HepG2 (cell line): ENCODE data around the gene EFS. TPM values are rescaled to one million over a fixed set of nuclear protein-coding genes. Genes with fewer than 3 reads are reported as not detected.

Source experiments
- EEA1 ChIP-seq: sonication (generic); formaldehyde crosslinking; IDR thresholded peaks from 2 replicates; pipeline ENCODE4 v1.5.1; 2020; ENCODE audit warnings: mild to moderate bottlenecking, missing genetic modification reagents, borderline replicate concordance
- IKZF4 ChIP-seq: sonication (generic); formaldehyde crosslinking; IDR thresholded peaks from 2 replicates; pipeline ENCODE4 v1.5.1; 2020; ENCODE audit warnings: borderline replicate concordance, mild to moderate bottlenecking, low read depth, missing genetic modification reagents; ENCODE audit errors: not compliant biosample characterization
- KLF9 ChIP-seq: IDR thresholded peaks from 2 replicates; pipeline ENCODE4 v1.6.1; 2016; ENCODE audit warnings: low read depth
- NFATC3 ChIP-seq: sonication (generic); formaldehyde crosslinking; IDR thresholded peaks from 2 replicates; pipeline ENCODE4 v1.5.1; 2020; ENCODE audit warnings: mild to moderate bottlenecking, missing genetic modification reagents
- SP5 ChIP-seq: IDR thresholded peaks from 2 replicates; pipeline ENCODE4 v1.6.1; 2016; ENCODE audit warnings: low read depth, borderline replicate concordance
- ZNF337 ChIP-seq: sonication (generic); formaldehyde crosslinking; IDR thresholded peaks from 2 replicates; pipeline ENCODE4 v1.5.1; 2020; ENCODE audit warnings: missing genetic modification reagents, low read depth, mild to moderate bottlenecking, borderline replicate concordance
- ZNF724P ChIP-seq: sonication (generic); formaldehyde crosslinking; IDR thresholded peaks from 2 replicates; pipeline ENCODE4 v1.8.0; 2022; ENCODE audit warnings: missing genetic modification reagents, borderline replicate concordance
- polyA plus RNA-seq, 8 experiments: library from polyadenylated mRNA; depleted of rRNA in 3 of 8; stranded (reverse) in 7 of 8; unstranded in 1 of 8; fragments of >200 nt; fragmentation: Illumina TruSeq in 4 of 8; extraction: Trizol in 4 of 8; gene quantifications; 2 replicates each; pipeline versions ENCODE4 v1.2.1 to v1.2.3, GENCODE V29; 2011 to 2016; ENCODE audit warnings: low read depth in 4 of 8, missing spikeins in 1 of 8, mixed read lengths in 1 of 8; ENCODE audit not compliant: insufficient read depth in 1 of 8
- total RNA-seq, 5 experiments: library from RNA; depleted of rRNA; stranded (reverse); fragments of >200 nt; fragmentation: Illumina TruSeq; extraction: Trizol; gene quantifications; 2 replicates each; pipeline ENCODE4 v1.2.3, GENCODE V29; 2016; ENCODE audit warnings: low read depth in 1 of 5
- TF ChIP-seq, protein P1 (sequence below): sonication (generic); formaldehyde crosslinking; IDR thresholded peaks from 2 replicates; pipeline ENCODE4 v1.4.0; 2020; ENCODE audit warnings: missing genetic modification reagents, mild to moderate bottlenecking, borderline replicate concordance
- TF ChIP-seq, protein P2 (sequence below): sonication (generic); formaldehyde crosslinking; IDR thresholded peaks from 2 replicates; pipeline ENCODE4 v1.4.0; 2020; ENCODE audit warnings: mild to moderate bottlenecking, missing genetic modification reagents
- TF ChIP-seq, protein P3 (sequence below): sonication (generic); formaldehyde crosslinking; IDR thresholded peaks from 2 replicates; pipeline ENCODE4 v1.4.0; 2020; ENCODE audit warnings: mild to moderate bottlenecking, missing genetic modification reagents
- TF ChIP-seq, protein P4 (sequence below): sonication (generic); formaldehyde crosslinking; IDR thresholded peaks from 2 replicates; pipeline ENCODE4 v1.4.0; 2020; ENCODE audit warnings: missing genetic modification reagents

Gene EFS
- total and polyA plus RNA-seq, 2 of the 13 experiments (the other 11 are each of a cell fraction or from before 2014, with no cell fraction given), result not detected

DNA sequence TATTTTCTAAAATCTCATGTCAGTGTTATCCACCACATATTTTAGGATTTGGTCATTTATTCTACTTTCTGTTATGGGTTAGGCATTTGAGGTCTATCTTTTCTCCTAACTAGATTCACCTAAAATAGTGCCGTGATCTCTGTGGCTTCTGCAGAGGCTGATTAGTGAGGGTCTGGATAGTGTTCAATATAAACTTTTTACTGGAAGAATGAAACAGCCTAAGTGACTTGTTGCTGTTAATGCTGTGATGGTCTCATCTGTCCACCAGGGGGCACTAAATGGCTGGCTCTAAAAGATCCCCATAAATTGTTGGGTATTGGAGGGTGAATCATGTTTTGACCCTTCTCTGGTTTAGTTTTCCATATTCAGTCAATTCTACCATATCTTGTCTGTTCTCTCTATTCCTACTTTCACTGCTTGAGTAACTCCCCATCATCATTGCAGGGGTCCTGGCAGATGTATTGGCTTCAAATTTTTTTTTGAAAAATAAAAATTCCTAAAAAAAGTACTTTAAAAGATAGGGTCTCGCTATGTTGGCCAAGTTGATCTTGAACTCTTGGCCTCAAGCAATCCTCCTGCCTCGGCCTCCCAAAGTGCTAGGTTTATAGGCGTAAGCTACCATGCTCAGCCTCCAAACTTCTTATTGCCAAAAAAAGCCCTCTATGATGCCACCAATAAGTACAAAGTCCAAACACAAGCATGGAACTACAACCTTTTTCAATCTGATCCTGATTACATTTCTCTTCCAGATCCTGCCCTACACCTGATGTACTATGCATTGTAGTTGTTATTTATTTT, 36.8 kb downstream of the EFS start (continued):
- TF ChIP-seq ZNF337 (CRISPR knock-in tag), result peak; percentile 69; the same call in 1 of the 2 replicates
- TF ChIP-seq KLF9 (CRISPR knock-in tag), result 0 out of 2 replicates have a peak, but pooled peaks have one; percentile 58
- TF ChIP-seq IKZF4 (CRISPR knock-in tag), result peak; percentile 72
- TF ChIP-seq, protein P1, sequence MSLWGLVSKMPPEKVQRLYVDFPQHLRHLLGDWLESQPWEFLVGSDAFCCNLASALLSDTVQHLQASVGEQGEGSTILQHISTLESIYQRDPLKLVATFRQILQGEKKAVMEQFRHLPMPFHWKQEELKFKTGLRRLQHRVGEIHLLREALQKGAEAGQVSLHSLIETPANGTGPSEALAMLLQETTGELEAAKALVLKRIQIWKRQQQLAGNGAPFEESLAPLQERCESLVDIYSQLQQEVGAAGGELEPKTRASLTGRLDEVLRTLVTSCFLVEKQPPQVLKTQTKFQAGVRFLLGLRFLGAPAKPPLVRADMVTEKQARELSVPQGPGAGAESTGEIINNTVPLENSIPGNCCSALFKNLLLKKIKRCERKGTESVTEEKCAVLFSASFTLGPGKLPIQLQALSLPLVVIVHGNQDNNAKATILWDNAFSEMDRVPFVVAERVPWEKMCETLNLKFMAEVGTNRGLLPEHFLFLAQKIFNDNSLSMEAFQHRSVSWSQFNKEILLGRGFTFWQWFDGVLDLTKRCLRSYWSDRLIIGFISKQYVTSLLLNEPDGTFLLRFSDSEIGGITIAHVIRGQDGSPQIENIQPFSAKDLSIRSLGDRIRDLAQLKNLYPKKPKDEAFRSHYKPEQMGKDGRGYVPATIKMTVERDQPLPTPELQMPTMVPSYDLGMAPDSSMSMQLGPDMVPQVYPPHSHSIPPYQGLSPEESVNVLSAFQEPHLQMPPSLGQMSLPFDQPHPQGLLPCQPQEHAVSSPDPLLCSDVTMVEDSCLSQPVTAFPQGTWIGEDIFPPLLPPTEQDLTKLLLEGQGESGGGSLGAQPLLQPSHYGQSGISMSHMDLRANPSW (CRISPR knock-in tag), result no peak
- TF ChIP-seq EEA1, result no peak
- TF ChIP-seq, protein P2, sequence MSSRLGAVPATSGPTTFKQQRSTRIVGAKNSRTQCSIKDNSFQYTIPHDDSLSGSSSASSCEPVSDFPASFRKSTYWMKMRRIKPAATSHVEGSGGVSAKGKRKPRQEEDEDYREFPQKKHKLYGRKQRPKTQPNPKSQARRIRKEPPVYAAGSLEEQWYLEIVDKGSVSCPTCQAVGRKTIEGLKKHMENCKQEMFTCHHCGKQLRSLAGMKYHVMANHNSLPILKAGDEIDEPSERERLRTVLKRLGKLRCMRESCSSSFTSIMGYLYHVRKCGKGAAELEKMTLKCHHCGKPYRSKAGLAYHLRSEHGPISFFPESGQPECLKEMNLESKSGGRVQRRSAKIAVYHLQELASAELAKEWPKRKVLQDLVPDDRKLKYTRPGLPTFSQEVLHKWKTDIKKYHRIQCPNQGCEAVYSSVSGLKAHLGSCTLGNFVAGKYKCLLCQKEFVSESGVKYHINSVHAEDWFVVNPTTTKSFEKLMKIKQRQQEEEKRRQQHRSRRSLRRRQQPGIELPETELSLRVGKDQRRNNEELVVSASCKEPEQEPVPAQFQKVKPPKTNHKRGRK (CRISPR knock-in tag), result peak; percentile 10; the same call in 1 of the 2 replicates
- TF ChIP-seq ZNF724P (CRISPR knock-in tag), result peak; percentile 52; the same call in 1 of the 2 replicates
- TF ChIP-seq, protein P3, sequence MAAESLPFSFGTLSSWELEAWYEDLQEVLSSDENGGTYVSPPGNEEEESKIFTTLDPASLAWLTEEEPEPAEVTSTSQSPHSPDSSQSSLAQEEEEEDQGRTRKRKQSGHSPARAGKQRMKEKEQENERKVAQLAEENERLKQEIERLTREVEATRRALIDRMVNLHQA (CRISPR knock-in tag), result peak; percentile 79; the same call in 1 of the 2 replicates
- TF ChIP-seq, protein P4, sequence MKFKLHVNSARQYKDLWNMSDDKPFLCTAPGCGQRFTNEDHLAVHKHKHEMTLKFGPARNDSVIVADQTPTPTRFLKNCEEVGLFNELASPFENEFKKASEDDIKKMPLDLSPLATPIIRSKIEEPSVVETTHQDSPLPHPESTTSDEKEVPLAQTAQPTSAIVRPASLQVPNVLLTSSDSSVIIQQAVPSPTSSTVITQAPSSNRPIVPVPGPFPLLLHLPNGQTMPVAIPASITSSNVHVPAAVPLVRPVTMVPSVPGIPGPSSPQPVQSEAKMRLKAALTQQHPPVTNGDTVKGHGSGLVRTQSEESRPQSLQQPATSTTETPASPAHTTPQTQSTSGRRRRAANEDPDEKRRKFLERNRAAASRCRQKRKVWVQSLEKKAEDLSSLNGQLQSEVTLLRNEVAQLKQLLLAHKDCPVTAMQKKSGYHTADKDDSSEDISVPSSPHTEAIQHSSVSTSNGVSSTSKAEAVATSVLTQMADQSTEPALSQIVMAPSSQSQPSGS, result peak; percentile 69
- TF ChIP-seq NFATC3 (CRISPR knock-in tag), result 0 out of 2 replicates have a peak, but pooled peaks have one; percentile 53
- TF ChIP-seq SP5 (CRISPR knock-in tag), result peak; percentile 52; the same call in 1 of the 2 replicates
